GM23338 (cell line): ENCODE results near the gene ANKUB1. TPM values are rescaled to one million over a fixed set of nuclear protein-coding genes. Genes with fewer than 3 reads are reported as not detected.

Experiments used
- ATAC-seq: fragments of 200-7000 bp; cut with Tn5 transposase; 3 replicates; pipeline ENCODE4 v1.9.1; 2020
- DNase-seq: peaks from one replicate; pipeline ENCODE4 v3.0.0-alpha.2; 2015; ENCODE audit warnings: low spot score
- H2AFZ ChIP-seq: fragments of 200-600 bp; sonication (generic); 2 replicates; pipeline ENCODE4 v1.8.0; 2016; ENCODE audit warnings: antibody characterized with exemption, mild to moderate bottlenecking, moderate library complexity
- H3F3A ChIP-seq: fragments of 200-600 bp; sonication (generic); replicated peaks from 2 replicates; pipeline ENCODE4 v1.8.0; 2017; ENCODE audit warnings: antibody characterized with exemption, mixed run types, low read depth
- H3K27ac ChIP-seq: fragments of 200-600 bp; sonication (generic); 2 replicates; pipeline ENCODE4 v1.6.1; 2016; ENCODE audit warnings: low read depth
- H3K27me3 ChIP-seq: fragments of 200-600 bp; sonication (generic); 2 replicates; pipeline ENCODE4 v1.8.0; 2016; ENCODE audit warnings: mild to moderate bottlenecking, mixed run types, moderate library complexity; ENCODE audit not compliant: insufficient read depth
- H3K36me3 ChIP-seq: fragments of 200-600 bp; sonication (generic); 2 replicates; pipeline ENCODE4 v1.8.0; 2016; ENCODE audit warnings: mild to moderate bottlenecking; ENCODE audit not compliant: insufficient read depth
- H3K4me1 ChIP-seq: fragments of 200-600 bp; sonication (generic); 2 replicates; pipeline ENCODE4 v1.8.0; 2016; ENCODE audit warnings: mild to moderate bottlenecking, moderate library complexity; ENCODE audit not compliant: insufficient read depth
- H3K4me2 ChIP-seq: fragments of 200-600 bp; sonication (generic); 2 replicates; pipeline ENCODE4 v1.7.1; 2017; ENCODE audit warnings: mixed run types
- H3K4me3 ChIP-seq: fragments of 200-600 bp; sonication (generic); 2 replicates; pipeline ENCODE4 v1.6.1; 2016; ENCODE audit warnings: mixed run types
- H3K79me2 ChIP-seq: fragments of 200-600 bp; sonication (generic); replicated peaks from 2 replicates; pipeline ENCODE4 v1.8.0; 2017; ENCODE audit warnings: mild to moderate bottlenecking; ENCODE audit not compliant: insufficient read depth
- H3K9me2 ChIP-seq: fragments of 200-600 bp; sonication (generic); 2 replicates; pipeline ENCODE4 v1.8.0; 2017; ENCODE audit not compliant: insufficient read depth
- H4K20me1 ChIP-seq: fragments of 200-600 bp; sonication (generic); replicated peaks from 2 replicates; pipeline ENCODE4 v1.8.0; 2017; ENCODE audit warnings: mild to moderate bottlenecking; ENCODE audit not compliant: insufficient read depth
- H3K27ac Mint-ChIP-seq: 2 replicates; pipeline ENCODE4 v1.8.0; 2020; ENCODE audit warnings: inconsistent platforms, mild to moderate bottlenecking, moderate library complexity, mixed read lengths
- H3K27me3 Mint-ChIP-seq: 3 replicates; pipeline ENCODE4 v1.8.0; 2022; ENCODE audit warnings: low read depth, mild to moderate bottlenecking, moderate library complexity, mixed read lengths, inconsistent platforms; ENCODE audit not compliant: insufficient read depth, poor library complexity
- H3K36me3 Mint-ChIP-seq: 3 replicates; pipeline ENCODE4 v1.8.0; 2021; ENCODE audit warnings: low read depth, mild to moderate bottlenecking, inconsistent platforms, moderate library complexity, mixed read lengths
- H3K4me1 Mint-ChIP-seq: 3 replicates; pipeline ENCODE4 v1.8.0; 2020; ENCODE audit warnings: mild to moderate bottlenecking, inconsistent platforms, mixed read lengths
- H3K4me3 Mint-ChIP-seq: 3 replicates; pipeline ENCODE4 v1.8.0; 2021; ENCODE audit warnings: moderate library complexity, mild to moderate bottlenecking, inconsistent platforms, mixed read lengths
- H3K9me3 Mint-ChIP-seq: 3 replicates; pipeline ENCODE4 v1.8.0; 2020; ENCODE audit warnings: moderate library complexity, mild to moderate bottlenecking, inconsistent platforms, mixed read lengths
- CREB1 ChIP-seq: fragments of 250-450 bp; sonication (Bioruptor Pico); IDR thresholded peaks from 2 replicates; pipeline ENCODE4 v1.5.0; 2020; ENCODE audit warnings: low read depth, mild to moderate bottlenecking, moderate library complexity
- CTCF ChIP-seq, 2 experiments: fragments of 200-600 bp in 1 of 2; sonication (generic) in 1 of 2; conservative IDR thresholded peaks; 2 replicates each; pipeline versions ENCODE4 v1.5.1 to v1.6.1; 2016 to 2017; ENCODE audit warnings: antibody characterized with exemption in 2 of 2, low read depth in 2 of 2, mild to moderate bottlenecking in 2 of 2, moderate library complexity in 1 of 2
- EZH2 ChIP-seq: fragments of 200-600 bp; sonication (generic); IDR thresholded peaks from one replicate; pipeline ENCODE4 v1.8.0; 2017; ENCODE audit warnings: antibody characterized with exemption, mild to moderate bottlenecking, low read depth; ENCODE audit not compliant: unreplicated experiment
- EZH2phosphoT487 ChIP-seq: fragments of 200-600 bp; sonication (generic); IDR thresholded peaks from one replicate; pipeline ENCODE4 v1.8.1; 2018; ENCODE audit warnings: antibody characterized with exemption; ENCODE audit not compliant: unreplicated experiment
- JUNB ChIP-seq: IDR thresholded peaks from one replicate; pipeline ENCODE4 v1.6.1; 2016; ENCODE audit warnings: antibody characterized with exemption; ENCODE audit not compliant: unreplicated experiment
- NANOG ChIP-seq: IDR thresholded peaks from 2 replicates; pipeline ENCODE4 v1.6.1; 2016; ENCODE audit warnings: antibody characterized with exemption, borderline replicate concordance
- POLR2AphosphoS5 ChIP-seq: IDR thresholded peaks from 2 replicates; pipeline ENCODE4 v1.6.1; 2016; ENCODE audit warnings: antibody characterized with exemption, low read depth
- REST ChIP-seq: IDR thresholded peaks from one replicate; pipeline ENCODE4 v1.6.1; 2018; ENCODE audit warnings: antibody characterized with exemption; ENCODE audit not compliant: unreplicated experiment
- STAT1 ChIP-seq: IDR thresholded peaks from one replicate; pipeline ENCODE4 v1.6.1; 2016; ENCODE audit warnings: antibody characterized with exemption; ENCODE audit not compliant: unreplicated experiment
- ZNF114 ChIP-seq: fragments of 250-450 bp; sonication (Bioruptor Pico); IDR thresholded peaks from 2 replicates; pipeline ENCODE4 v1.5.0; 2020; ENCODE audit warnings: mild to moderate bottlenecking, moderate library complexity
- ZNF331 ChIP-seq: fragments of 250-450 bp; sonication (Bioruptor Pico); IDR thresholded peaks from 2 replicates; pipeline ENCODE4 v1.5.0; 2020; ENCODE audit warnings: low read depth, mild to moderate bottlenecking, moderate library complexity
- polyA plus RNA-seq: library from polyadenylated mRNA; unstranded; fragments of >200 nt; fragmentation: Nextera tagmentation; extraction: Ambion mirVana; gene quantifications from 2 replicates; pipeline ENCODE4 v1.2.1, GENCODE V29; 2016
- total RNA-seq: library from RNA; depleted of rRNA; stranded (reverse); fragments of >200 nt; shearing (Covaris generic); gene quantifications from 2 replicates; pipeline ENCODE4 v1.2.3, GENCODE V29; 2014
- TF ChIP-seq, protein P1 (sequence below): IDR thresholded peaks from 2 replicates; pipeline ENCODE4 v1.6.1; 2016; ENCODE audit warnings: antibody characterized with exemption
- TF ChIP-seq, protein P2 (sequence below): fragments of 250-450 bp; sonication (Bioruptor Pico); IDR thresholded peaks from 2 replicates; pipeline ENCODE4 v1.5.0; 2020; ENCODE audit warnings: mild to moderate bottlenecking, moderate library complexity

The ANKUB1 gene
- total and polyA plus RNA-seq, 2 experiments from 2014 or later, result not detected

- no peaks in the 10 kb centered on the region for H3K36me3 ChIP-seq
- H3K27ac ChIP-seq, result no peak overlapping the region
- H3F3A ChIP-seq, result no peaks in the 10 kb centered on the region
- no peaks in the 10 kb centered on the region for H3K4me1 ChIP-seq
- no peak overlapping the region for H3K4me3 ChIP-seq
- no peak overlapping the region for H3K27ac Mint-ChIP-seq
- H3K36me3 Mint-ChIP-seq, result no peaks in the 10 kb centered on the region
- H3K9me3 Mint-ChIP-seq, result no peaks in the 10 kb centered on the region
- H3K9me2 ChIP-seq, result no peaks in the 10 kb centered on the region
- ATAC-seq (no peak), DNase-seq (no peak)
- TF ChIP-seq STAT1 (no peak), NANOG (no peak), JUNB (no peak), ZNF331 (CRISPR knock-in tag) (no peak), ZNF114 (CRISPR knock-in tag) (no peak), EZH2phosphoT487 (no peak), REST (no peak), CTCF (conservative IDR thresholded peaks at IDR 0.05; ENCODE audit: low read depth in 2 of 2) (no peak), CREB1 (CRISPR knock-in tag) (no peak), EZH2 (no peak), POLR2AphosphoS5 (no peak)
- TF ChIP-seq, protein P1, sequence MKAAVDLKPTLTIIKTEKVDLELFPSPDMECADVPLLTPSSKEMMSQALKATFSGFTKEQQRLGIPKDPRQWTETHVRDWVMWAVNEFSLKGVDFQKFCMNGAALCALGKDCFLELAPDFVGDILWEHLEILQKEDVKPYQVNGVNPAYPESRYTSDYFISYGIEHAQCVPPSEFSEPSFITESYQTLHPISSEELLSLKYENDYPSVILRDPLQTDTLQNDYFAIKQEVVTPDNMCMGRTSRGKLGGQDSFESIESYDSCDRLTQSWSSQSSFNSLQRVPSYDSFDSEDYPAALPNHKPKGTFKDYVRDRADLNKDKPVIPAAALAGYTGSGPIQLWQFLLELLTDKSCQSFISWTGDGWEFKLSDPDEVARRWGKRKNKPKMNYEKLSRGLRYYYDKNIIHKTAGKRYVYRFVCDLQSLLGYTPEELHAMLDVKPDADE, result no peak
- TF ChIP-seq, protein P2, sequence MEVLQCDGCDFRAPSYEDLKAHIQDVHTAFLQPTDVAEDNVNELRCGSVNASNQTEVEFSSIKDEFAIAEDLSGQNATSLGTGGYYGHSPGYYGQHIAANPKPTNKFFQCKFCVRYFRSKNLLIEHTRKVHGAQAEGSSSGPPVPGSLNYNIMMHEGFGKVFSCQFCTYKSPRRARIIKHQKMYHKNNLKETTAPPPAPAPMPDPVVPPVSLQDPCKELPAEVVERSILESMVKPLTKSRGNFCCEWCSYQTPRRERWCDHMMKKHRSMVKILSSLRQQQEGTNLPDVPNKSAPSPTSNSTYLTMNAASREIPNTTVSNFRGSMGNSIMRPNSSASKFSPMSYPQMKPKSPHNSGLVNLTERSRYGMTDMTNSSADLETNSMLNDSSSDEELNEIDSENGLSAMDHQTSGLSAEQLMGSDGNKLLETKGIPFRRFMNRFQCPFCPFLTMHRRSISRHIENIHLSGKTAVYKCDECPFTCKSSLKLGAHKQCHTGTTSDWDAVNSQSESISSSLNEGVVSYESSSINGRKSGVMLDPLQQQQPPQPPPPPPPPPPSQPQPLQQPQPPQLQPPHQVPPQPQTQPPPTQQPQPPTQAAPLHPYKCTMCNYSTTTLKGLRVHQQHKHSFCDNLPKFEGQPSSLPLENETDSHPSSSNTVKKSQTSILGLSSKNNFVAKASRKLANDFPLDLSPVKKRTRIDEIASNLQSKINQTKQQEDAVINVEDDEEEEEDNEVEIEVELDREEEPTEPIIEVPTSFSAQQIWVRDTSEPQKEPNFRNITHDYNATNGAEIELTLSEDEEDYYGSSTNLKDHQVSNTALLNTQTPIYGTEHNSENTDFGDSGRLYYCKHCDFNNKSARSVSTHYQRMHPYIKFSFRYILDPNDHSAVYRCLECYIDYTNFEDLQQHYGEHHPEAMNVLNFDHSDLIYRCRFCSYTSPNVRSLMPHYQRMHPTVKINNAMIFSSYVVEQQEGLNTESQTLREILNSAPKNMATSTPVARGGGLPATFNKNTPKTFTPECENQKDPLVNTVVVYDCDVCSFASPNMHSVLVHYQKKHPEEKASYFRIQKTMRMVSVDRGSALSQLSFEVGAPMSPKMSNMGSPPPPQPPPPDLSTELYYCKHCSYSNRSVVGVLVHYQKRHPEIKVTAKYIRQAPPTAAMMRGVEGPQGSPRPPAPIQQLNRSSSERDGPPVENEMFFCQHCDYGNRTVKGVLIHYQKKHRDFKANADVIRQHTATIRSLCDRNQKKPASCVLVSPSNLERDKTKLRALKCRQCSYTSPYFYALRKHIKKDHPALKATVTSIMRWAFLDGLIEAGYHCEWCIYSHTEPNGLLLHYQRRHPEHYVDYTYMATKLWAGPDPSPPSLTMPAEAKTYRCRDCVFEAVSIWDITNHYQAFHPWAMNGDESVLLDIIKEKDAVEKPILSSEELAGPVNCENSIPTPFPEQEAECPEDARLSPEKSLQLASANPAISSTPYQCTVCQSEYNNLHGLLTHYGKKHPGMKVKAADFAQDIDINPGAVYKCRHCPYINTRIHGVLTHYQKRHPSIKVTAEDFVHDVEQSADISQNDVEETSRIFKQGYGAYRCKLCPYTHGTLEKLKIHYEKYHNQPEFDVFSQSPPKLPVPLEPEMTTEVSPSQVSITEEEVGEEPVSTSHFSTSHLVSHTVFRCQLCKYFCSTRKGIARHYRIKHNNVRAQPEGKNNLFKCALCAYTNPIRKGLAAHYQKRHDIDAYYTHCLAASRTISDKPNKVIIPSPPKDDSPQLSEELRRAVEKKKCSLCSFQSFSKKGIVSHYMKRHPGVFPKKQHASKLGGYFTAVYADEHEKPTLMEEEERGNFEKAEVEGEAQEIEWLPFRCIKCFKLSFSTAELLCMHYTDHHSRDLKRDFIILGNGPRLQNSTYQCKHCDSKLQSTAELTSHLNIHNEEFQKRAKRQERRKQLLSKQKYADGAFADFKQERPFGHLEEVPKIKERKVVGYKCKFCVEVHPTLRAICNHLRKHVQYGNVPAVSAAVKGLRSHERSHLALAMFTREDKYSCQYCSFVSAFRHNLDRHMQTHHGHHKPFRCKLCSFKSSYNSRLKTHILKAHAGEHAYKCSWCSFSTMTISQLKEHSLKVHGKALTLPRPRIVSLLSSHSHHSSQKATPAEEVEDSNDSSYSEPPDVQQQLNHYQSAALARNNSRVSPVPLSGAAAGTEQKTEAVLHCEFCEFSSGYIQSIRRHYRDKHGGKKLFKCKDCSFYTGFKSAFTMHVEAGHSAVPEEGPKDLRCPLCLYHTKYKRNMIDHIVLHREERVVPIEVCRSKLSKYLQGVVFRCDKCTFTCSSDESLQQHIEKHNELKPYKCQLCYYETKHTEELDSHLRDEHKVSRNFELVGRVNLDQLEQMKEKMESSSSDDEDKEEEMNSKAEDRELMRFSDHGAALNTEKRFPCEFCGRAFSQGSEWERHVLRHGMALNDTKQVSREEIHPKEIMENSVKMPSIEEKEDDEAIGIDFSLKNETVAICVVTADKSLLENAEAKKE, result no peak
- H3K79me2 ChIP-seq, result no peaks in the 10 kb centered on the region
- H4K20me1 ChIP-seq, result no peaks in the 10 kb centered on the region
- H3K27me3 Mint-ChIP-seq, result no peaks in the 10 kb centered on the region
- no peak overlapping the region for H2AFZ ChIP-seq
- no peaks in the 10 kb centered on the region for H3K4me1 Mint-ChIP-seq
- H3K27me3 ChIP-seq, result no peaks in the 10 kb centered on the region
- no peak overlapping the region for H3K4me2 ChIP-seq
- no peak overlapping the region for H3K4me3 Mint-ChIP-seq
These were observed 1.7 kb downstream of the ANKUB1 start for GRCh38 chr3:149790698-149791097.
